Mesodermal cell (in vitro differentiated cells): ENCODE results near the gene CCDC117.

Experiments used
- H3K27ac ChIP-seq: 2 replicates; pipeline ENCODE4 v1.7.0; 2013; ENCODE audit warnings: mild to moderate bottlenecking, low read depth, low read length, moderate library complexity; ENCODE audit not compliant: severe bottlenecking
- H3K36me3 ChIP-seq: 2 replicates; pipeline ENCODE4 v1.7.1; 2013; ENCODE audit warnings: mild to moderate bottlenecking, low read length, moderate library complexity; ENCODE audit not compliant: control insufficient read depth, insufficient read depth
- H3K4me1 ChIP-seq: one replicate; pipeline ENCODE4 v1.7.1; 2013; ENCODE audit warnings: mild to moderate bottlenecking, low read length; ENCODE audit not compliant: insufficient read depth, control insufficient read depth, poor library complexity, severe bottlenecking
- H3K4me3 ChIP-seq: 2 replicates; pipeline ENCODE4 v1.7.0; 2013; ENCODE audit warnings: low read length, control low read depth, mild to moderate bottlenecking; ENCODE audit not compliant: insufficient read depth, poor library complexity, severe bottlenecking; ENCODE audit errors: extremely low read depth
- H3K9me3 ChIP-seq: 2 replicates; pipeline ENCODE4 v1.7.1; 2013; ENCODE audit warnings: mild to moderate bottlenecking, low read length, moderate library complexity; ENCODE audit not compliant: control insufficient read depth
- WGBS, 2 experiments: methylation state at CpG; one replicate each; pipeline ENCODE4 v1.1.5; 2013; ENCODE audit warnings: missing lambda C conversion rate in 2 of 2; ENCODE audit not compliant: insufficient coverage in 2 of 2; 5-methylcytosine and 5-hydroxymethylcytosine counted together

The CCDC117 gene

DNA sequence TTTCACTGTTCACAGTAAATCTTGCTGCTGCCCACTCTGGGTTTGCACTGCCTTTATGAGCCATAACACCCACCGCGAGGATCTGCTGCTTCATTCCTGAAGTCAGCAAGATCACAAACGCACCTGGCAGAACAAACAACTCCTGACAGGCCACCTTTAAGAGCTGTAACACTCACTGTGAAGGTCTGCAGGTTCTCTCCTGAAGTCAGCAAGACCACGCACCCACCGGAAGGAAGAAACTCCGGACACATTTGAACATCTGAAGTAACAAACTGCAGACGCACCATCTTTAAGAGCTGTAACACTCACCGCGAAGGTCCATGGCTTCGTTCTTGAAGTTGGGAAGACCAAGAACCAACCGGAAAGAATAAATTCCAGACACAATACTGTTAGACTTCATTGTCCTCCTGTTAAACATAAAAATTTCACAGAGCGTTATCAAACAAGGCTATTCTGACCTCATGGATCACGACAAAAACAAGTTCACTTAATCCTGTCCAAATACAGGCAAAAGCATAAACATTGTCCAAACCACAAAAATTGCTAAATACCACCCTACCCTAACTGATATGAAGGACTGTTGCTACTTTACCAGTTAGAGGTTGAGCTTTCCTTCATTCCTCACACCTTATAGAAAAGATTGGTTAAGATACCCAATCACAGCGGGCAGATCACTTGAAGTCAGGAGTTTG, 3.0 kb upstream of the CCDC117 start:
- Histone ChIP-seq H3K27ac (no peak overlapping the region), H3K4me1 (no peaks in the 10 kb centered on the region), H3K9me3 (no peaks in the 10 kb centered on the region), H3K4me3 (no peak overlapping the region), H3K36me3 (peaks cover 8% of the 10 kb centered on the region)
- WGBS, 2 experiments, result 90 to 95% methylated on average over 12 to 13 of the region's 14 CpGs

GRCh38 chr22:28771195-28771791, 1.2 kb upstream of the CCDC117 start:
- no peak overlapping the region for H3K27ac ChIP-seq
- no peak overlapping the region for H3K4me3 ChIP-seq
- 100% methylated on average over 1 to 2 of the region's 5 CpGs for WGBS, 2 experiments
- no peaks in the 10 kb centered on the region for H3K4me1 ChIP-seq
- H3K36me3 ChIP-seq, result peaks cover 25% of the 10 kb centered on the region
- H3K9me3 ChIP-seq, result no peaks in the 10 kb centered on the region

DNA sequence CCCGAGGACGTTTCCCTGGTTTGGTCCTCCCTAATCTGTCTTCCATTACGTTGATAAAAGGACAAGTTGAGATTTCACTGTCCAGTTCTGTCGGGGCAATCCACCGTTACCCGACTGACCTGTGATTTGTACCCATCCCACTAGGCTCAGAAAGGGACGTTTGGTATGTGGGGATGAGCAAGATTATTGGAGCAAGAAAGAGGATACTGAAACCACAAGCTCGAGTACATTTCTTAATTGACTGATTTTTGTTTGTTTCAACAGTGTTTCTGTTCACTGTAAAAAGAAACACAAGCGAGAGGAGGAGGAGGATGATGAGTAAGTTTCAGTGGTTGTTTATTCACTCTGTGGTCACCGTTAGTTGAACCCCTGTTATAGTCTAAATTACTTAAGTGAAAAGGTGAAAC, 969 bp downstream of the CCDC117 start:
- H3K9me3 ChIP-seq, result no peaks in the 10 kb centered on the region
- peak overlapping the region; percentile 61 for H3K4me3 ChIP-seq
- no peaks in the 10 kb centered on the region for H3K4me1 ChIP-seq
- H3K27ac ChIP-seq, result peak overlapping the region; percentile 99
- 44 to 46% methylated on average over 4 of the region's 10 CpGs for WGBS, 2 experiments
- H3K36me3 ChIP-seq, result peaks cover 47% of the 10 kb centered on the region

DNA sequence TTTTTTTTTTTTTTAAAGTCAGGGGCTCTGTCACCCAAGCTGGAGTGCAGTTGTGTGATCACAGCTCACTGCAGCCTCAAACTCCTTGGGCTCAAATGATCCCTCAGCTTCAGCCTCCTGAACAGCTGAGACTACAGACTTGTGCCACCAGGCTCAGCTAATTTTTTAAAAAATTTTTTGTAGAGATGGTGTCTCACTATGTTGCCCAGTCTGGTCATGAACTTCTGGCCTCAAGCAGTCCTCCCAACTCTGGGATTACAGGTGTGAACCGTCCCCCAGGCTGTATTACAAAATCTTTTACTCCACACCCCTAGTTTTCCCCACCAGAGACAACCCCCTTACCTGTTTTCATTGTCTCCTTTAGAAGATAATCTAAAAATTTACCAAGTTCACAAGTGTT, 1.9 kb downstream of the CCDC117 start:
- Histone ChIP-seq H3K27ac (no peak overlapping the region), H3K4me3 (peak overlapping the region; percentile 61), H3K9me3 (no peaks in the 10 kb centered on the region), H3K36me3 (peaks cover 56% of the 10 kb centered on the region), H3K4me1 (no peaks in the 10 kb centered on the region)
- WGBS, 2 experiments, result 100% methylated on average over 1 of the region's 1 CpG

DNA sequence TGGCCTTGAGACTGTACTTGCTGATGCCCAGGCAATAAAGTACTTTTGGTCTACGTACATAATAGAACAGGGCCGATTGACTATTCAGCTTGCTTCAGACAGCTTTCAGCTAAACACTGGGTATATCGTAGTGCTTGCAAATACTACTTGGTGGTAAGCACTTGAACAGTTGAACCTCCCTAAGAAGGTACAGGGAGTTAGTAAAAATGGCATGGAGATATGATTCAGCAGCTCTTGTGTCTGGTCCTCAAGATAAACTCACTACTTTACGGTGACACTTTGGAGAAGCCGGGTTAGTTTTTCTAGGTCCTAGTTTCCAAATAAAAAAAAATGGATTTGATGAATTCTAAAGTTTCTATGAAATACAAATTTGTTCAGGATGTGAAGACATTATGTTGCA, 7.3 kb downstream of the CCDC117 start:
- Histone ChIP-seq H3K4me1 (no peaks in the 10 kb centered on the region), H3K36me3 (peaks cover 93% of the 10 kb centered on the region), H3K27ac (no peak overlapping the region), H3K4me3 (no peak overlapping the region), H3K9me3 (no peaks in the 10 kb centered on the region)
- WGBS, 2 experiments, result 87 to 100% methylated on average over 4 of the region's 5 CpGs

DNA sequence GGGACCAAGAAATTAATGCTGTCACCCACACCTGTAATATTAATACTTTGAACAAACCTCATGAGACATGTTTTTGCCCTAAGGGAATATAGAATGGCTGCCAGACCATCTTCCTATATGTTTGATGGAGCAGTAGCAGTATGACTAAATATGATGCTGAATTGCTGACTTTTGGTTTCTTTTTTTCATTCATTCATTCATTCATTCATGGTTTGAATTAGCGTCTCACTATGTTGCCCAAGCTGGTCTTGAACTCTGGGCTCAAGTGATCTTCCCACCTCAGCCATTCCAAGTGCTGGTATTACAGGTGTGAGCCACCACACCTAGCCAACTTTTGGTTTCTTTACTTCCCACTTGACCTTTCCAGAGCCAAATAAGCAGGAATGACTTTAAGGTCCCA, 7.8 kb downstream of the CCDC117 start:
- Histone ChIP-seq H3K4me3 (no peak overlapping the region), H3K9me3 (no peaks in the 10 kb centered on the region), H3K27ac (no peak overlapping the region), H3K36me3 (peaks cover 90% of the 10 kb centered on the region), H3K4me1 (no peaks in the 10 kb centered on the region)
- 80 to 100% methylated on average over 1 of the region's 1 CpG for WGBS, 2 experiments

- Histone ChIP-seq H3K4me1 (no peaks in the 10 kb centered on the region), H3K4me3 (no peak overlapping the region), H3K27ac (peak overlapping the region; percentile 70), H3K36me3 (peaks cover 87% of the 10 kb centered on the region), H3K9me3 (no peaks in the 10 kb centered on the region)
- 94 to 95% methylated on average over 2 to 4 of the region's 4 CpGs for WGBS, 2 experiments
These were observed 11.5 kb downstream of the CCDC117 start for GRCh38 chr22:28783786-28784671.

DNA sequence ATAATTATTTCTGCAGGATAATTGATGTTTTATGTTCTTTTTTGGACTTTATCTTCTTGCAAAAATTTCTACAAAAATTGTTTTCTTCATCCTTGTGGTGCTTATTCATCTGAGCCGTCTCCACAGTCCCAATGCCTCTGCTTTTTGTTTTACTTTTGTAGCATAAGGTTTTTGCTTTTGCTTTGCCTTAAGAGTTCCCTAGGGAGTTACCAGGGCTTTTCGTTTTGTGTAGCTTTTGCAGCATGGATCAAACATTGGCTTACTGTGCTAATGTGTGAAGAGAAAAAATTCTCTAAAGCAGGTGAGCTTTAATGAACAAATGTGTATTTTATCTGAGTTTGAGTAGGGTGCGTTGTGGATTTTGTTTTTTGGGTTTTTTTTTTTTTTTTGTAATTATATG, 16.1 kb downstream of the CCDC117 start:
- no peaks in the 10 kb centered on the region for H3K9me3 ChIP-seq
- H3K27ac ChIP-seq, result no peak overlapping the region
- H3K4me3 ChIP-seq, result no peak overlapping the region
- 100% methylated on average over 1 of the region's 3 CpGs for WGBS, 2 experiments
- no peaks in the 10 kb centered on the region for H3K4me1 ChIP-seq
- peaks cover 47% of the 10 kb centered on the region for H3K36me3 ChIP-seq

DNA sequence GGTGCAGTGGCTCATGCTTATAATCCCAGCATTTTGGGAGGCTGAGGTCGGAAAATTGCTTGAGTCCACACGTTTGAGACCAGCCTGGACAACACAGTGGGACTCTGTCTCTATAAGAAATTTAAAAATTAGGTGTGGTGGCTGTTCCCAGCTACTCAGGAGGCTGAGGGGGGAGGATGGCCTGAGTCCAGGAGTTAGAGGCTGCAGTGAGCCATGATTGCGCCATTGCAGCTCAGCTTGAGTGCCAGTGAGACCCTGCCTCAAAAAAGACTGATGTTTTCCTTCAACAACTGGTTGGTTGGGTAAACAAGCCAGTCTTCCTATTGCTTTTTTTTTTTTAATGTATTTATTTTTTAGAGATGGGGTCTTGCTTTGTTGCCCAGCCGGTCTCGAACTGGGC, 18.6 kb downstream of the CCDC117 start:
- no peaks in the 10 kb centered on the region for H3K9me3 ChIP-seq
- H3K27ac ChIP-seq, result no peak overlapping the region
- 93 to 97% methylated on average over 3 of the region's 5 CpGs for WGBS, 2 experiments
- H3K4me3 ChIP-seq, result no peak overlapping the region
- no peaks in the 10 kb centered on the region for H3K4me1 ChIP-seq
- H3K36me3 ChIP-seq, result peaks cover 51% of the 10 kb centered on the region

DNA sequence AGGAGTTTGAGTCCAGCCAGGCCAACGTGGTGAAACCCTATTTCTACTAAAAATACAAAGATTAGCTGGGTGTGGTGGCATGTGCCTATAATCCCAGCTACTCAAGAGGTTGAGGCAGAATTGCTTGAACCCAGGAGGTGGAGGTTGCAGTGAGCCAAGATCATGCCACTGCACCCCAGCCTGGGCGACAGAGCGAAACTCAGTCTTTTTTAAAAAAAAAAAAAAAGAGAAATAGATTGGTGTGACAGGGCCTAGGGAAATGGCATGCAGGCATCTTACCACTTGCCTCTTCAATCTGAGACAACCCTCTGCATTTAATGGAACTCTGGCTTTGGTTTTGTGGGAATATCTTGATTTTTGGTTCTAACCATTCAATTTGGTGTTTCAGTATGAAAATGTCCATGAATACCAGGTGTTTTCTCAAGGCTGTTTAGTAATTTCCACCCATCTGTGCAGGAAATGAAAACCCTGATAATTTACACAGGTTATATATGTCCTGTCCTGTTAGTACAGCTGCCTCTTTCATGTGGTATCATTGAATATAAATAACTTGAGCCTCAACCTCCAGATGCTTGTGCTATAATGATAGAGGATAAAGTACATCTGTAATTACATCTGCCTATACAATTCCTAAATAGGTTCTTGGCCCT, 19.5 kb downstream of the CCDC117 start:
- no peaks in the 10 kb centered on the region for H3K4me1 ChIP-seq
- no peaks in the 10 kb centered on the region for H3K9me3 ChIP-seq
- peaks cover 51% of the 10 kb centered on the region for H3K36me3 ChIP-seq
- no peak overlapping the region for H3K4me3 ChIP-seq
- 100% methylated on average over 1 of the region's 3 CpGs; no CpG with 5 or more reads in 1 of the 2 experiments for WGBS, 2 experiments
- H3K27ac ChIP-seq, result peak overlapping the region; percentile 53
